GM12865 (cell line): ENCODE measurements around the gene DUSP10.

Source experiments
- DNase-seq: peaks from one replicate; pipeline ENCODE4 v3.0.0; 2010; ENCODE audit warnings: low read depth
- H3K4me3 ChIP-seq: 2 replicates; pipeline ENCODE4 v1.5.1; 2011; ENCODE audit warnings: mild to moderate bottlenecking, low read depth, low read length, control low read depth
- TF ChIP-seq, protein P1 (sequence below): IDR thresholded peaks from 2 replicates; pipeline ENCODE4 v1.5.1; 2011; ENCODE audit warnings: low read length, control low read depth, low read depth, inconsistent platforms; ENCODE audit not compliant: insufficient read depth; ENCODE audit errors: missing control alignments

DUSP10 gene

DNA sequence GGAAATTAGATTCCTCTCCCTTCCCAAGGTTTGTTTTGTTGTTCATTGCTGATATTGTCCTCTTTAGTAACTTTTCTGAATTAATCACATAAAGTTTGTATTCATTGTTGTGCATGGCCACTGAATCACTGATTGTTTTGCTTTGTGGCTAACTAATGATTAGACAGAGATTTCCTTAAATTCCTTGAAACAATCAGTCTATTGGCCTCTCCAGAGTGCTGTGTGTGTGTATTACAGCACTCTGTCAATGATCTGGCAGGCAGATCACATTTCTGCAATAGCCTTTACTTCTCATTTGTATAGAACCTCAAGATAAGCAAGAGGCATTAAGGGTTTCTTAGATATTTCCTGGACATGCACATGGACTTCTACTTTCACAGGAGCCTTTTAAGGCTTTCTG is 78.6 kb downstream of the DUSP10 start:
- DNase-seq = no peak
- no peak overlapping the region for H3K4me3 ChIP-seq
- TF ChIP-seq, protein P1, sequence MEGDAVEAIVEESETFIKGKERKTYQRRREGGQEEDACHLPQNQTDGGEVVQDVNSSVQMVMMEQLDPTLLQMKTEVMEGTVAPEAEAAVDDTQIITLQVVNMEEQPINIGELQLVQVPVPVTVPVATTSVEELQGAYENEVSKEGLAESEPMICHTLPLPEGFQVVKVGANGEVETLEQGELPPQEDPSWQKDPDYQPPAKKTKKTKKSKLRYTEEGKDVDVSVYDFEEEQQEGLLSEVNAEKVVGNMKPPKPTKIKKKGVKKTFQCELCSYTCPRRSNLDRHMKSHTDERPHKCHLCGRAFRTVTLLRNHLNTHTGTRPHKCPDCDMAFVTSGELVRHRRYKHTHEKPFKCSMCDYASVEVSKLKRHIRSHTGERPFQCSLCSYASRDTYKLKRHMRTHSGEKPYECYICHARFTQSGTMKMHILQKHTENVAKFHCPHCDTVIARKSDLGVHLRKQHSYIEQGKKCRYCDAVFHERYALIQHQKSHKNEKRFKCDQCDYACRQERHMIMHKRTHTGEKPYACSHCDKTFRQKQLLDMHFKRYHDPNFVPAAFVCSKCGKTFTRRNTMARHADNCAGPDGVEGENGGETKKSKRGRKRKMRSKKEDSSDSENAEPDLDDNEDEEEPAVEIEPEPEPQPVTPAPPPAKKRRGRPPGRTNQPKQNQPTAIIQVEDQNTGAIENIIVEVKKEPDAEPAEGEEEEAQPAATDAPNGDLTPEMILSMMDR = no peak

DNA sequence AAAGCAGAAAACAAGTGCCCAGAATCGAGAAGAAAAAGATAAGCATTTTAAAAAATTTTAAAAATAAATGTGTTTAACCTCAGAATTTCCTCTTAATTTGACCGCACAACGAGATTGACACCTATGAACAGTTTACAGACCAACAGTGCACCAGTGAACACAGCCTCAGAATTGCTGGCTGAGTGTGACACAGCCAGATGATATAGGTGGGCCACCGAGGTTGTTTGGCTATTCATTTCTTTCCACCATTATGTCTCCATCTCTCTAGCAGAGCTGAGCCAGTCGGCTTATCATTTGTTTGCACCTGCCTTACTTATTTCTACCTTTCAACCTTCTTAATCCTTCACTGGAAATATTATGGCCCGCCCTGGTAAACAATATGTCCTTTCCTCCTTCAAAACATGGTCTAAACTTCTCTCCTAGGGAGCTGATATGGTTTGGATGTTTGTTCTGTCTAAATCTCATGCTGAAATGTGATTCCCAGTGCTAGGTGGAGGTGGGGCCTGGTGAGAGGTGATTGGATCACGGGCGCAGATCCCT is 86.1 kb downstream of the DUSP10 start:
- TF ChIP-seq, protein P1 = no peak
- no peak for DNase-seq
- H3K4me3 ChIP-seq = no peak overlapping the region
